AG04450 (cell line): Measurements from ENCODE around the gene GBGT1. TPM values are rescaled to one million over a fixed set of nuclear protein-coding genes. Genes with fewer than 3 reads are reported as not detected.

Experiments used
- CTCF ChIA-PET: fragments of 300-600, 350-600 bp; formaldehyde crosslinking; extraction: SDS; loops from one replicate; lab custom pipeline; 2022; ENCODE audit warnings: antibody characterized with exemption, inconsistent platforms; lab: Charles Lee
- POLR2A ChIA-PET: fragments of 350-600 bp; formaldehyde crosslinking; extraction: SDS; loops from one replicate; lab custom pipeline; 2021; ENCODE audit warnings: antibody characterized with exemption, inconsistent platforms; lab: Yijun Ruan, JAX
- DNase-seq: peaks from one replicate; pipeline ENCODE4 v3.0.0-alpha.2; 2011; ENCODE audit warnings: low read depth, low spot score
- H3K27ac ChIP-seq: one replicate; pipeline ENCODE4 v1.5.1; 2012; ENCODE audit warnings: low read depth, low read length, control low read depth
- H3K27me3 ChIP-seq: one replicate; pipeline ENCODE4 v1.6.0; 2012; ENCODE audit warnings: low read length; ENCODE audit not compliant: control insufficient read depth, insufficient read depth
- H3K4me3 ChIP-seq: 2 replicates; pipeline ENCODE4 v1.5.1; 2011; ENCODE audit warnings: mild to moderate bottlenecking, low read depth, low read length, control low read depth
- H3K9me3 ChIP-seq: 2 replicates; pipeline ENCODE4 v1.5.1; 2012; ENCODE audit warnings: low read length; ENCODE audit not compliant: control insufficient read depth, insufficient read depth
- polyA plus RNA-seq: library from polyadenylated mRNA; depleted of rRNA; stranded (reverse); fragments of >200 nt; gene quantifications from 2 replicates; pipeline ENCODE4 v1.2.3, GENCODE V29; 2011
- TF ChIP-seq, protein P1 (sequence below): IDR thresholded peaks from 2 replicates; pipeline ENCODE4 v1.5.1; 2011; ENCODE audit warnings: low read depth, low read length, control low read depth, inconsistent platforms

GBGT1 gene
- polyA plus RNA-seq, 1 experiment, result 3.5 TPM

DNA sequence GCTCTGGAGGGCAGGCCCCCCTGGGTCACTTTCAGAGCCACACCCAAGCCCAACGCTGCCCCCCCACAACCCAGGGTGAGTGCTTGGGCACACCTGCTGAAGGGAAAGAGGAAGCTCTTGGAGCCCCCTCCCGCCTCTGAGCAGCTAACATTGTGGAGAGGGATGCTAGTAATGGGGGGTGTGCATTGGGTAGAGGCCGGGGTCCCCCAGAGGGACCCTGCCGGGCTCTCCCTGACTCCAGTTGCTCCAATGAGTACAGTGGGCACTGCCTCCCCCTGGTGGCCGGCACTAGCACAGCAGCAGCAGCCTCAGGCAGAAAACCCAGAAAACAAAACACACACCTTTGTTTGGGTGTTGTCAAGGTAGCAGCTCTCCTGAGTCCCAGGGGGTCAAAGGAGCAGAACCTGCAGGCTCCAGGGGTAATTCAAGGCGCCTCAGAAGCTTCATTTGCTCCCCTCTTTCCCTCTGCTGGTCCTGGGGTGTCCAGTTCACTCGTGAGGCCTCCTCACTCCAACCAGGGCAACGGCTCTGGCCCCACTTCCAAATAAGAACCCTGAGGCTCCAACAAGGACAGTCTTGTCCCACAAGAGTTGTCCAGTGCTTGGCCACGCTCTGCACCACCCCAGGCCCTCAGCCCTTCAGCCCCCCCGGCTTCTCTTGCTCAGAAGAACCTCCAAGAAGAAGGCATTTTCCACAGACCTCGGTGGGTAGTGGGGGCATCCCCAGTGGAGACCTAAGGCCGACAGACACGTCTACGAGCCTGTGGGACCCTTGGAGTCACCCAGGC is 16.1 kb downstream of the GBGT1 start:
- Histone ChIP-seq H3K4me3 (peak overlapping the region; percentile 76), H3K27ac (peak overlapping the region; percentile 21), H3K9me3 (no peaks in the 10 kb centered on the region; the same call in 1 of the 2 replicates), H3K27me3 (no peaks in the 10 kb centered on the region)
- TF ChIP-seq, protein P1, sequence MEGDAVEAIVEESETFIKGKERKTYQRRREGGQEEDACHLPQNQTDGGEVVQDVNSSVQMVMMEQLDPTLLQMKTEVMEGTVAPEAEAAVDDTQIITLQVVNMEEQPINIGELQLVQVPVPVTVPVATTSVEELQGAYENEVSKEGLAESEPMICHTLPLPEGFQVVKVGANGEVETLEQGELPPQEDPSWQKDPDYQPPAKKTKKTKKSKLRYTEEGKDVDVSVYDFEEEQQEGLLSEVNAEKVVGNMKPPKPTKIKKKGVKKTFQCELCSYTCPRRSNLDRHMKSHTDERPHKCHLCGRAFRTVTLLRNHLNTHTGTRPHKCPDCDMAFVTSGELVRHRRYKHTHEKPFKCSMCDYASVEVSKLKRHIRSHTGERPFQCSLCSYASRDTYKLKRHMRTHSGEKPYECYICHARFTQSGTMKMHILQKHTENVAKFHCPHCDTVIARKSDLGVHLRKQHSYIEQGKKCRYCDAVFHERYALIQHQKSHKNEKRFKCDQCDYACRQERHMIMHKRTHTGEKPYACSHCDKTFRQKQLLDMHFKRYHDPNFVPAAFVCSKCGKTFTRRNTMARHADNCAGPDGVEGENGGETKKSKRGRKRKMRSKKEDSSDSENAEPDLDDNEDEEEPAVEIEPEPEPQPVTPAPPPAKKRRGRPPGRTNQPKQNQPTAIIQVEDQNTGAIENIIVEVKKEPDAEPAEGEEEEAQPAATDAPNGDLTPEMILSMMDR, result peak; percentile 98
- POLR2A ChIA-PET, result interaction anchor here (1.5 kb wide), 1 partner anchor 117 kb away, joined by 5 read pairs; the partner anchor contains the start of gene GTF3C5
- CTCF ChIA-PET, result interaction anchor here (0.6 to 8.0 kb wide), 29 partner anchors 9 to 449 kb away, joined by 3 to 264 read pairs (median 5); partner anchors contain the start of gene GTF3C5
- no peak for DNase-seq

DNA sequence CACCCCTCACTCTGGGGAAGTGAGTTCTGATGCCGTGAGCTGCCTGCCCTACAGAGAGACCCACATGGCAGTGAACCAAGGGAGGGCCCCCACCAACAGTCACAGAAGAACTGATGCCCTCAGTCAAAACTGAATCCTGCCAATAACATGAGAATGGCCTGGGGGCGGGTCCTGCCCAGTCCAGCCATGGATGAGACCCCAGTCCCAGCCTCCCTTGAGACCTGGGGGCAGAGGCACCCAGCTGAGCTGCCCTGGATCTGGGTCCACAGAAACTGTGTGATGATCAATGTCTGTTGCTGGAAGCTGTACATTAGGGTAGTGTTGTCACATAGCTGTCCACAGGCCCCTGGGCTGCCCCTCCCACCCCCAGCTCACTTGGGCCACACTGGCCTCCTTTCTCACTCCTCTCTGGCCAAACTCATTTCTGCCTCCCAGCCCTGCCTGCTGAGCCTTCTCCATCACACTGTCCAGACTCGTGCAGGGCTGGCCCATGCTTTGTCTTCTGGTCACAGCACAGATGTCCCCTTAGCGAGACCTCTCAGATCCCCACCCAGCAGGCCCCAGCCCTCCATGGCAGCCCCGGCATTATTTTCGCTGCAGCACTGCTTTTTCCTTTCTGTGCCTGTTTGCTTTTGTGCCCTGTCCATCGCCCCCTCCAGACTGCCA is 16.8 kb downstream of the GBGT1 start:
- Histone ChIP-seq H3K4me3 (no peak overlapping the region), H3K27ac (no peak overlapping the region), H3K27me3 (no peaks in the 10 kb centered on the region), H3K9me3 (no peaks in the 10 kb centered on the region; the same call in 1 of the 2 replicates)
- ChIA-PET POLR2A (interaction anchor here (1.5 kb wide), 1 partner anchor 116 kb away, joined by 5 read pairs; the partner anchor contains the start of gene GTF3C5), CTCF (interaction anchor here (0.6 to 8.0 kb wide), 26 partner anchors 9 to 448 kb away, joined by 3 to 264 read pairs (median 5); partner anchors contain the start of gene GTF3C5)
- TF ChIP-seq, protein P1, result no peak
- no peak for DNase-seq

DNA sequence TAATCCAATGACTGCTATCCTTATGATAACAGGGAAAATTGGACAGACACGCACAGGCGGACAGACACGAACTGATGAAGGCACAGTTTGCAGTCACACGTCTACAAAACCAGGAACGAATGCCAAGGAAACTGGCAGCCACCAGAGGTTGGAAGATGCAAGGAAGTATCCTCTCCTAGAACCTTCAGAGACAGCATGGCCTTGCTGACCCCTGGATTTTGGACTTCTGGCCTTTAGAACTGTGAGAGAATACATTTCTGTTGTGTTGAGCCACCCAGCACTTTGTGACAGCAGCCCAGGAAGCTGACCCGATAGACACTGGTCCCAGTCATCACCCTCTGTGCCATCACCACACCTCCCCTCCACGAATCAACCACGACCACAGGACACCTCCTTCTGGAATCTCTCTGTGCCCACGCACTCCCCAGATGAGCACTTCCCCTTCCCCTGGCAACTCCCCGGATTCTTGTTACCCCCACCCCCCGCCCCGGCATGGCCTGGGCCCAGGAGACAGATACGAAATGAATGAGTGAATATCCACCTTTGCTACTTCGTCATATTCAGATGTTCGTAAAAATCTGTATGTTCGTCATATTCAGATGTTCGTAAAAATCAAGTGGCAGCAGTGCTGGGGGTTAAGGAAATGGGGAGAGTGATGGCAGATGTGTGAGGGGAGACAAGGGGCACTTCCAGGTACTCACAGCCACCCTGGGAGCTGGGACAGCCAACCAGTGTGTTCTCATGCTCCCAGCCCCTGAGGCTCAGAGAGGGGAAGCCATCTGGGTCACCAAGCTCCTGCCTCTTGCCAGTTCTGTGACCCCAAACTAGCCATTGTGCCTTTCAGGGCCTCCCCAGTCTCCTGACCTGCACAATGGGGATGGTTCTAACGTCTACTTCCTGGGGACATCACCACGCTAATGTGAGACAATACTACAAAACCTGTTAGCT is 18.5 kb downstream of the GBGT1 start:
- Histone ChIP-seq H3K9me3 (no peaks in the 10 kb centered on the region; the same call in 1 of the 2 replicates), H3K27ac (no peak overlapping the region), H3K27me3 (no peaks in the 10 kb centered on the region), H3K4me3 (no peak overlapping the region)
- TF ChIP-seq, protein P1, result no peak
- ChIA-PET CTCF (interaction anchor here (1.0 to 8.0 kb wide), 22 partner anchors 8 to 218 kb away, joined by 3 to 264 read pairs (median 10); partner anchors contain the start of gene GTF3C5), POLR2A (interaction anchor here (1.0 kb wide), 2 partner anchors 11 to 115 kb away, joined by 4 to 5 read pairs; no protein-coding TSS in a partner anchor)
- DNase-seq, result no peak

GRCh38 chr9:133144142-133144903 is 19.4 kb downstream of the GBGT1 start:
- TF ChIP-seq, protein P1, result peak; percentile 86
- H3K9me3 ChIP-seq, result no peaks in the 10 kb centered on the region; the same call in 1 of the 2 replicates
- DNase-seq, result no peak
- no peak overlapping the region for H3K27ac ChIP-seq
- POLR2A ChIA-PET, result interaction anchor here (0.6 to 1.1 kb wide), 5 partner anchors 10 to 114 kb away, joined by 3 to 5 read pairs (median 4); no protein-coding TSS in a partner anchor
- CTCF ChIA-PET, result interaction anchor here (0.6 to 8.0 kb wide), 32 partner anchors 10 to 217 kb away, joined by 3 to 264 read pairs (median 6); partner anchors contain the start of genes GFI1B and GTF3C5
- no peaks in the 10 kb centered on the region for H3K27me3 ChIP-seq
- peak overlapping the region; percentile 49 for H3K4me3 ChIP-seq
